Measurements from ENCODE around the gene DIP2C.

DIP2C gene

DNA sequence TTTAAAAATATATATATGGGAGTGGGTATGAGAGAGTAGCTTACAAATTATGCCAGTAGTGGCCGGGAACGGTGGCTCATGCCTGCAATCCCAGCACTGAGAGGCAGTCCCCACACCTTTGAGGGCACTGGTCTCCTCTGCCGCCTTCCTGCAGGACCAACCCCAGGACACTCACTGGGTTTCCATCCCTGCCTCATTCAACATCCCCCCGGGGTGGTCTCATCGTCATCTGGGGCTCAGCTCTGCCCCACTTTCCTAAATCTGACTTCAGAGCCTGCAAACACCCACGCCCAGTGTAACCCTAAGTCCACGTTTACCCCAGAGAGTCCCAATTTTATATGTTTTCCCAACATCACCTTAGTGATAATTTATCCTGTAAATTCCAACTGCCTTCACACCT lies 96.5 kb downstream of the DIP2C start:
- TF ChIP-seq, protein P1, sequence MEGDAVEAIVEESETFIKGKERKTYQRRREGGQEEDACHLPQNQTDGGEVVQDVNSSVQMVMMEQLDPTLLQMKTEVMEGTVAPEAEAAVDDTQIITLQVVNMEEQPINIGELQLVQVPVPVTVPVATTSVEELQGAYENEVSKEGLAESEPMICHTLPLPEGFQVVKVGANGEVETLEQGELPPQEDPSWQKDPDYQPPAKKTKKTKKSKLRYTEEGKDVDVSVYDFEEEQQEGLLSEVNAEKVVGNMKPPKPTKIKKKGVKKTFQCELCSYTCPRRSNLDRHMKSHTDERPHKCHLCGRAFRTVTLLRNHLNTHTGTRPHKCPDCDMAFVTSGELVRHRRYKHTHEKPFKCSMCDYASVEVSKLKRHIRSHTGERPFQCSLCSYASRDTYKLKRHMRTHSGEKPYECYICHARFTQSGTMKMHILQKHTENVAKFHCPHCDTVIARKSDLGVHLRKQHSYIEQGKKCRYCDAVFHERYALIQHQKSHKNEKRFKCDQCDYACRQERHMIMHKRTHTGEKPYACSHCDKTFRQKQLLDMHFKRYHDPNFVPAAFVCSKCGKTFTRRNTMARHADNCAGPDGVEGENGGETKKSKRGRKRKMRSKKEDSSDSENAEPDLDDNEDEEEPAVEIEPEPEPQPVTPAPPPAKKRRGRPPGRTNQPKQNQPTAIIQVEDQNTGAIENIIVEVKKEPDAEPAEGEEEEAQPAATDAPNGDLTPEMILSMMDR (IDR thresholded peaks at IDR 0.05; ENCODE audit: borderline replicate concordance, extremely low read depth, low read length, poor library complexity, severe bottlenecking), result no peak
- no peak for TF ChIP-seq EZH2 (IDR thresholded peaks at IDR 0.05; ENCODE audit: borderline replicate concordance, low read depth, low read length, severe bottlenecking)
- no peak overlapping the region for H3K9ac ChIP-seq (ENCODE audit: low read depth, low read length)
- H3K27me3 ChIP-seq (ENCODE audit: insufficient read depth, low read length, poor library complexity), result peaks cover 13% of the 10 kb centered on the region
- H3K79me2 ChIP-seq (ENCODE audit: insufficient read depth, low read length), result no peaks in the 10 kb centered on the region
- H3K36me3 ChIP-seq (ENCODE audit: insufficient read depth, low read length), result no peaks in the 10 kb centered on the region
- H4K20me1 ChIP-seq (ENCODE audit: insufficient read depth, low read length), result no peaks in the 10 kb centered on the region
- no peaks in the 10 kb centered on the region for H3K4me1 ChIP-seq (ENCODE audit: insufficient read depth, low read length)
- no peak overlapping the region for H3K27ac ChIP-seq (ENCODE audit: low read length)
- no peak overlapping the region for H3K4me3 ChIP-seq (ENCODE audit: low read depth in 1 of 2, low read length in 2 of 2)
- no peaks in the 10 kb centered on the region for H3K9me3 ChIP-seq (ENCODE audit: insufficient read depth, low read length, severe bottlenecking)
- no peak overlapping the region for H3K4me2 ChIP-seq (ENCODE audit: insufficient read depth, low read length)
- ATAC-seq (ENCODE audit: insufficient read depth, low read depth), result no peak
- DNase-seq, result no peak
- H2AFZ ChIP-seq (ENCODE audit: low read depth, low read length), result no peak overlapping the region

GRCh38 chr10:591646-592045 lies 97.8 kb downstream of the DIP2C start:
- Histone ChIP-seq H3K9ac (ENCODE audit: low read depth, low read length) (no peak overlapping the region), H3K27me3 (ENCODE audit: insufficient read depth, low read length, poor library complexity) (peaks cover 13% of the 10 kb centered on the region), H4K20me1 (ENCODE audit: insufficient read depth, low read length) (no peaks in the 10 kb centered on the region), H3K9me3 (ENCODE audit: insufficient read depth, low read length, severe bottlenecking) (no peaks in the 10 kb centered on the region), H3K4me1 (ENCODE audit: insufficient read depth, low read length) (no peaks in the 10 kb centered on the region), H3K36me3 (ENCODE audit: insufficient read depth, low read length) (no peaks in the 10 kb centered on the region), H3K4me3 (ENCODE audit: low read depth in 1 of 2, low read length in 2 of 2) (no peak overlapping the region), H3K79me2 (ENCODE audit: insufficient read depth, low read length) (no peaks in the 10 kb centered on the region), H3K4me2 (ENCODE audit: insufficient read depth, low read length) (no peak overlapping the region), H2AFZ (ENCODE audit: low read depth, low read length) (no peak overlapping the region), H3K27ac (ENCODE audit: low read length) (no peak overlapping the region)
- DNase-seq, result no peak
- TF ChIP-seq, protein P1 (IDR thresholded peaks at IDR 0.05; ENCODE audit: borderline replicate concordance, extremely low read depth, low read length, poor library complexity, severe bottlenecking), result no peak
- TF ChIP-seq EZH2 (IDR thresholded peaks at IDR 0.05; ENCODE audit: borderline replicate concordance, low read depth, low read length, severe bottlenecking), result no peak
- no peak for ATAC-seq (ENCODE audit: insufficient read depth, low read depth)

- Histone ChIP-seq H3K36me3 (ENCODE audit: insufficient read depth, low read length) (no peaks in the 10 kb centered on the region), H3K4me2 (ENCODE audit: insufficient read depth, low read length) (no peak overlapping the region), H3K79me2 (ENCODE audit: insufficient read depth, low read length) (no peaks in the 10 kb centered on the region), H2AFZ (ENCODE audit: low read depth, low read length) (no peak overlapping the region), H3K4me3 (ENCODE audit: low read depth in 1 of 2, low read length in 2 of 2) (no peak overlapping the region), H3K27ac (ENCODE audit: low read length) (no peak overlapping the region), H3K27me3 (ENCODE audit: insufficient read depth, low read length, poor library complexity) (peaks cover 13% of the 10 kb centered on the region), H3K9ac (ENCODE audit: low read depth, low read length) (no peak overlapping the region), H3K9me3 (ENCODE audit: insufficient read depth, low read length, severe bottlenecking) (no peaks in the 10 kb centered on the region), H3K4me1 (ENCODE audit: insufficient read depth, low read length) (no peaks in the 10 kb centered on the region), H4K20me1 (ENCODE audit: insufficient read depth, low read length) (no peaks in the 10 kb centered on the region)
- no peak for TF ChIP-seq EZH2 (IDR thresholded peaks at IDR 0.05; ENCODE audit: borderline replicate concordance, low read depth, low read length, severe bottlenecking)
- TF ChIP-seq, protein P1 (IDR thresholded peaks at IDR 0.05; ENCODE audit: borderline replicate concordance, extremely low read depth, low read length, poor library complexity, severe bottlenecking), result no peak
- ATAC-seq (ENCODE audit: insufficient read depth, low read depth) (no peak), DNase-seq (no peak)
These were observed 98.7 kb downstream of the DIP2C start for GRCh38 chr10:590721-591120.

Measured in DND-41 (cell line).